Right lobe of liver (tissue), 6 donors: Measurements from ENCODE around the gene OTOGL. TPM values are rescaled to one million over a fixed set of nuclear protein-coding genes. Genes with fewer than 3 reads are reported as not detected.
A peak's percentile ranks its signal among the peaks of the same experiment; 100 is the strongest.

ENCODE experiments used
- ATAC-seq, 4 donors: fragments of 200-7000 bp; cut with Tn5 transposase; one replicate each; pipeline ENCODE4 v1.9.1; 2020; ENCODE audit warnings: mild to moderate bottlenecking in 4 of 4, moderate library complexity in 4 of 4
- DNase-seq, 3 donors: peaks; one replicate each; pipeline ENCODE4 v3.0.0-alpha.2; 2020
- H3K27ac ChIP-seq, 3 donors: fragments of 200-600 bp; one replicate each; pipeline ENCODE4 v1.8.0; 2022
- H3K27me3 ChIP-seq, 2 donors: fragments of 200-600 bp; one replicate each; pipeline ENCODE4 v1.8.0; 2022
- H3K36me3 ChIP-seq, 4 donors: fragments of 200-600 bp; sonication (generic) in 1 of 4; one replicate each; pipeline versions ENCODE4 v1.5.1 to v1.8.0; 2017 to 2022; ENCODE audit warnings: control low read depth in 1 of 4
- H3K4me1 ChIP-seq, 4 donors: fragments of 200-600 bp; sonication (generic) in 1 of 4; one replicate each; pipeline versions ENCODE4 v1.5.1 to v1.8.0; 2017 to 2022; ENCODE audit warnings: control low read depth in 1 of 4
- H3K4me3 ChIP-seq, 3 donors: fragments of 200-600 bp; one replicate each; pipeline ENCODE4 v1.8.0; 2022
- H3K9me3 ChIP-seq, 4 donors: fragments of 200-600 bp; sonication (generic) in 1 of 4; one replicate each; pipeline versions ENCODE4 v1.5.1 to v1.8.0; 2017 to 2022; ENCODE audit warnings: control low read depth in 1 of 4
- CTCF ChIP-seq, 4 donors: fragments of 200-600 bp in 3 of 4; fragments of 450-650 bp in 1 of 4; IDR thresholded peaks; one replicate each; pipeline versions ENCODE4 v1.5.1 to v1.8.0; 2016 to 2022; ENCODE audit warnings: antibody characterized with exemption in 4 of 4, mild to moderate bottlenecking in 2 of 4
- POLR2A ChIP-seq: fragments of 450-650 bp; IDR thresholded peaks from one replicate; pipeline ENCODE4 v1.6.1; 2017; ENCODE audit warnings: antibody characterized with exemption, mild to moderate bottlenecking
- WGBS: methylation state at CpG from one replicate; pipeline ENCODE4 v1.1.6; 2018; ENCODE audit warnings: low coverage, low lambda C conversion rate; ENCODE audit not compliant: insufficient coverage; ENCODE audit errors: missing lambda C conversion rate; 5-methylcytosine and 5-hydroxymethylcytosine counted together
- intact Hi-C, 2 donors: fragments of 100-400 bp; cut with DNase I; formaldehyde crosslinking; loops; one replicate each; pipeline versions ENCODE4 v1.11.2 to v1.14.1; 2022
- total RNA-seq, 6 experiments: library from RNA; depleted of rRNA in 2 of 6; stranded (reverse); fragments of >200 nt in 2 of 6; fragmentation: NEBNext Ultra II Directional in 3 of 6; extraction: Animal tissue kit (Norgen Biotek cat#: 25700) in 3 of 6; gene quantifications; one replicate each; pipeline versions ENCODE4 v1.1.0 to v1.2.4, GENCODE V29; 2016 to 2023
- donor health status: DM: no; HTN: yes; CAD: no.
- donor health status: DM: no; HTN: no; CAD: no.
- donor health status: DM: no; HTN: no; CAD: no.
- donor health status: DM: no; HTN: yes; CAD: no.
- donor health status: DM: no; HTN: yes; CAD: no.

OTOGL gene
- total RNA-seq, 6 experiments from 2014 or later, result 0.06 TPM; not detected in 5

DNA sequence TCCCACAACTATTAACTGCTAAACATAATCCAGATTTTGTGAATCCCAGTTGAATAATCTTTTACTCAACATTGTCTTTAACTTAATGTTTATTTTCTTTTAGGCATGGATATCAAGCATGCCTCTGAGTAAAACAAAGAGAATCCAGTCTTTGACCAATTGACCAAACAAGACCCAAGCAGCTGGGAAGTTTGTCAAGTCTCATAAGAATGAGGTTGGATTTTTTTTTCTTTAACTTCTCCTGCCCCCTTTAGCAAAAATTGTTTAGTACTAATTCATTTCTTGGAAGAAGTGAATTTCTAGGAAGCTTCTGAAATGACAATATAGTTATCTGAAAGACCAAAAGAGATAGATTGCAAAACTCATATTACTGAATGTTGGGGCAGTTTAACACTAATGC is 89.9 kb downstream of the OTOGL start:
- no peaks in the 10 kb centered on the region for H3K9me3 ChIP-seq
- TF ChIP-seq POLR2A (no peak), CTCF (IDR thresholded peaks at IDR 0.05) (no peak)
- H3K36me3 ChIP-seq, result no peaks in the 10 kb centered on the region
- H3K27me3 ChIP-seq, result no peaks in the 10 kb centered on the region
- ATAC-seq (no peak), DNase-seq (no peak)
- H3K4me1 ChIP-seq, result no peaks in the 10 kb centered on the region
- H3K27ac ChIP-seq, result no peak overlapping the region
- no peak overlapping the region for H3K4me3 ChIP-seq
- intact Hi-C loops, result no loop called here

DNA sequence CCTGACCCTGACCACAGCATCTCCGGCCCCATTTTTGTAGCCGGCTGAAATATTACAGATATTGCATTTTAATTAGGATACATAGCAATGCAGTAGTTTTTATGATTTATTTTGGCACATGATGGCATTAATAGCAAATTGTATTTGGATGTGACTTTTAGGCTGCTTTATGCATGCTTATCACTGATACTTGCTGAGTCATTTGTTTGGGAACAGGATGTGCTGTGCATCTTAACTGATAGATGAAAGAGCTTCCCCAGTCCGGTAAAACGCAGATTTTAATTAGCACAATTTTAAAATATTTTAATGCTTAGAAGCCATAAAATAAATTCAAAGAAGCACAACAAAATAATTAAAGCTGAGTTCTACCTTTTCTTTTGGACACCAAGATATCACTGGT is 90.7 kb downstream of the OTOGL start:
- 67% methylated on average over 4 of the region's 4 CpGs for WGBS
- no peak overlapping the region for H3K4me3 ChIP-seq
- intact Hi-C loops, result no loop called here

DNA sequence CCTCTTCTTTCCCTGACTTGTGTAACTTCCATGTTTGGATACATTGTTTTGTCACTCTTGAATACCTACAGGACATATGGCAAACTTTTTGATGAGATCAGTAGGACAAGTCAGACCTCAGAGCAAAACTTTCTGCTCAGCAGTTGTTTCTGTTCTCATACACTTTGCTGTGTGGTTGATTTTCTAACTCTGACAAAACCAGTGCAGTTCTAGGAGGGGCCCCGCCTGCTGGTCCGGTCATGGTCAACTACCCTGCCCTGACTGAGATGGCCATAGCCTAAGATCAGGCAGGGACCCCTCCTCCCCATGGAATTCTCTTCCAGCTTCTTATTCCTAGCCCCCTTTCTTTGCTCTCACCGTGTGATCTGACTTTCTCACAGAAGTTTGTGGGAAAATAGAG is 92.8 kb downstream of the OTOGL start:
- intact Hi-C loops, result no loop called here
- no peaks in the 10 kb centered on the region for H3K9me3 ChIP-seq
- no peaks in the 10 kb centered on the region for H3K4me1 ChIP-seq
- TF ChIP-seq POLR2A (no peak), CTCF (IDR thresholded peaks at IDR 0.05) (no peak)
- no peak overlapping the region for H3K4me3 ChIP-seq
- DNase-seq, result no peak
- no peak for ATAC-seq
- WGBS, result 46% methylated on average over 3 of the region's 3 CpGs
- H3K36me3 ChIP-seq, result no peaks in the 10 kb centered on the region
- no peaks in the 10 kb centered on the region for H3K27me3 ChIP-seq
- H3K27ac ChIP-seq, result no peak overlapping the region

More for the DNA sequence above, 90.7 kb downstream of the OTOGL start:
- DNase-seq (no peak), ATAC-seq (no peak)
- no peak overlapping the region for H3K27ac ChIP-seq
- TF ChIP-seq POLR2A, result no peak
- TF ChIP-seq CTCF (IDR thresholded peaks at IDR 0.05), result no peak
- H3K9me3 ChIP-seq, result no peaks in the 10 kb centered on the region
- H3K4me1 ChIP-seq, result no peaks in the 10 kb centered on the region
- H3K36me3 ChIP-seq, result no peaks in the 10 kb centered on the region
- H3K27me3 ChIP-seq, result no peaks in the 10 kb centered on the region

GRCh38 chr12:80193865-80194264 is 94.5 kb downstream of the OTOGL start:
- Histone ChIP-seq H3K9me3 (no peaks in the 10 kb centered on the region), H3K27ac (no peak overlapping the region), H3K4me3 (no peak overlapping the region), H3K4me1 (no peaks in the 10 kb centered on the region), H3K27me3 (no peaks in the 10 kb centered on the region), H3K36me3 (no peaks in the 10 kb centered on the region)
- TF ChIP-seq POLR2A, result no peak
- no peak for TF ChIP-seq CTCF (IDR thresholded peaks at IDR 0.05)
- ATAC-seq (no peak), DNase-seq (no peak)
- 33% methylated on average over 4 of the region's 4 CpGs for whole genome bisulfite sequencing
- intact Hi-C loops, result no loop called here

DNA sequence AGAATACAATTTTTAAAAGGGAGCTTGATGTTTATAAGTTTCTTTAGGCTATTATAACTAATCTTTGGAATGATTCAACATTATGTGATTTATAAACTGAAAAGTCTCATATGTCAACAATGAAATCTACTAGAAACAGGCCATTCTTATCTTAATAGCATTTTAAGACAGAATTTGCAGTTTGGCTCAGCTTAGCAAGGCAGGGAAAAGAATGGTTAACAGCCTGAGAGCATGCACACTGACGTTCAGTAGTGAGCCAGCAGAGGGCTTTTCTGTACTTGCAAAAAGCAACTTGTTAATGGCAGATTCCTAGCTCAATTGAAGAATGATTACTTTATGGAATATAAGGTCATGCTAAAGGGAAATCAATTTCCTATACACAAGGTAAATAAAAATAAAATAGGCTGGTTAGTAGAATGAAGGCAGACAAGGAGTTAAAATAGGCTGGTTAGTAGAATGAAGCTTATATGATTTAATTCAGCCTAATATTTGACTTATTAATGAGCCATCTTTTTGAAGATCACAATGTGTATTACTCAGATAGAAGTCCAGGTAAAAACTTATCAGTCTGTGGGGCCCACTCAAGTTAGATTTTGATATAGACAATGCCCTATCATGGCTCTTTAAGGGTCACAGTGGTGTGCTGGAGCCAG is 95.9 kb downstream of the OTOGL start:
- no peaks in the 10 kb centered on the region for H3K9me3 ChIP-seq
- H3K36me3 ChIP-seq, result no peaks in the 10 kb centered on the region
- no peaks in the 10 kb centered on the region for H3K4me1 ChIP-seq
- H3K27ac ChIP-seq, result no peak overlapping the region
- DNase-seq (no peak), ATAC-seq (peak in 2 of 4 donors; percentile 33 to 60)
- H3K27me3 ChIP-seq, result no peaks in the 10 kb centered on the region
- intact Hi-C loops, result no loop called here
- H3K4me3 ChIP-seq, result no peak overlapping the region
- WGBS, result 0% methylated on average over 1 of the region's 1 CpG
- TF ChIP-seq CTCF (IDR thresholded peaks at IDR 0.05), result peak; percentile 25 to 36 (median 30)
- no peak for TF ChIP-seq POLR2A
